Adipocyte (in vitro differentiated cells): Measurements from ENCODE around the gene KLHL29.

Experiments
- DNase-seq: peaks from one replicate; pipeline ENCODE4 v3.0.0-alpha.2; 2015; ENCODE audit warnings: low read depth
- H3K27me3 ChIP-seq: replicated peaks from 2 replicates; pipeline ENCODE4 v1.7.0; 2013; ENCODE audit warnings: mild to moderate bottlenecking, low read length, moderate library complexity; ENCODE audit not compliant: control insufficient read depth, insufficient read depth
- H3K36me3 ChIP-seq: 2 replicates; pipeline ENCODE4 v1.7.0; 2013; ENCODE audit warnings: low read length, mild to moderate bottlenecking, moderate library complexity; ENCODE audit not compliant: control insufficient read depth, insufficient read depth, severe bottlenecking
- H3K4me1 ChIP-seq: 2 replicates; pipeline ENCODE4 v1.7.0; 2013; ENCODE audit warnings: mild to moderate bottlenecking, low read length, moderate library complexity; ENCODE audit not compliant: control insufficient read depth, insufficient read depth
- H3K4me3 ChIP-seq: 2 replicates; pipeline ENCODE4 v1.7.0; 2013; ENCODE audit warnings: mild to moderate bottlenecking, low read length, moderate library complexity
- H3K9ac ChIP-seq: 2 replicates; pipeline ENCODE4 v1.7.0; 2013; ENCODE audit warnings: mild to moderate bottlenecking, low read length, moderate library complexity
- H3K9me3 ChIP-seq: 2 replicates; pipeline ENCODE4 v1.7.0; 2013; ENCODE audit warnings: mild to moderate bottlenecking, low read length, moderate library complexity; ENCODE audit not compliant: control insufficient read depth

KLHL29 gene

DNA sequence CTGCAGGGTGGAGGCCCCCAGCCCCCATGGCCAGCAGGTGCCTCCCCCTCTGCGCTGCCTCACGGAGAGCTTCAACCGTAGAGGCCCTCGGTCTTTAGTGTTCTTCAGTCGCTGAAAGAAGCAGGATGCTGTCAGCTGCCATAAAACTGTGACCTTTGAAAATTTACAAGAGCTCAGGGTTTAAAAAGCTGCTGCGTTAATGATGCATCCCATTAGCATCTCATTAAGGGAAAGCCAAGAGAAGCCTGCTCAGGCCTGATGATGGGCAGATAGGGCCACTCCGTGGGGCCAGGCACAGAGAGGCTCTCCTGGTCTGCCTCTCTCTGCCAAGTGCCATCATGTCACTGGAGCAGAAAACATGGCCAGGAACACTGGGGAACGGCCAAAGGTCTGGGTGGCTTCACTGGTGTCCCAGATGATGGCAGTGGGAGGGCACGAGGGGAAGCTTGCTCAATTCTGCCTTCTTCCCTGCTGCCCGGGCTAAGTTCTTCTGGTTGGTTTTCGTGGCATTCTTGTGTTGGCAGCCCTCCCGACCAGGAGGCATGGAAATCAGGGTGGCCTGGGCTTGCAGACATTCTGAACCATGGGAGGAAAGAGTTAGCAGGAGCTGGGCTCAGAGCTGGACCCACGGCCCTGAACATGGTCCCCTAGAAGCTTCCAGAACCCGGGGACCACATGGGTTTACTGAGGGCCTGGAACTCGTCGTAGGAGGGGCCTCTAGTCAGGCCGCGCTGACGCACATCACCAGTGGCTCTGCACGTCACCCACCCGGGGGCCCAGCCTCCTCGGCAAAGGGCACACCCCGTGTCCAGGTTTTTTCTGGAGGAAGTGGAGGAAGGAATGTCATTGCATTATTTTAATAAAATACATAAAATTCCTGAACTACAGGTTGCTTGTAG, 250.7 kb downstream of the KLHL29 start:
- peaks cover 19% of the 10 kb centered on the region for H3K4me1 ChIP-seq
- H3K36me3 ChIP-seq = no peaks in the 10 kb centered on the region
- no peaks in the 10 kb centered on the region for H3K27me3 ChIP-seq
- no peak for DNase-seq
- no peak overlapping the region for H3K4me3 ChIP-seq
- H3K9me3 ChIP-seq = no peaks in the 10 kb centered on the region
- H3K9ac ChIP-seq = no peak overlapping the region

DNA sequence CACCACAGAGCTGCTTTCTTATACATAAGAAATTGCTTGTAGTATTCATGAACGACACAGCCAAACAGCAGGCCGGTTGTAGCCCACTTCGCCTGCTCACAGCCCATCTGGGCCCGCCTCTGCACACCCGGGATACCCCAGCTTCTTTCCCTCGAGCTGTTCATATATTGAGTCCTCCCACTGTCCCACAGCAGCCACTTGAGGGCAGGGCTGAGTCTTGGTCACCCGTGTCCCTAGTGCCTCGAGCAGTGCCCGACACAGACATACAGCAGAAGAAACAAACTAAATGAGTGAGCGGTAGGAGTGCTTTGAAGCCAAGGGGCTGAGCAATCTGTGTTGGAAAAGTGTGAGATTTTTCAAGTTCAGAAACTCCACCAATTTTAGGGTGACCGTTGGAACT, 251.4 kb downstream of the KLHL29 start:
- Histone ChIP-seq H3K4me1 (peaks cover 19% of the 10 kb centered on the region), H3K4me3 (no peak overlapping the region), H3K9me3 (no peaks in the 10 kb centered on the region), H3K9ac (peak overlapping the region; percentile 56), H3K36me3 (no peaks in the 10 kb centered on the region), H3K27me3 (no peaks in the 10 kb centered on the region)
- no peak for DNase-seq

DNA sequence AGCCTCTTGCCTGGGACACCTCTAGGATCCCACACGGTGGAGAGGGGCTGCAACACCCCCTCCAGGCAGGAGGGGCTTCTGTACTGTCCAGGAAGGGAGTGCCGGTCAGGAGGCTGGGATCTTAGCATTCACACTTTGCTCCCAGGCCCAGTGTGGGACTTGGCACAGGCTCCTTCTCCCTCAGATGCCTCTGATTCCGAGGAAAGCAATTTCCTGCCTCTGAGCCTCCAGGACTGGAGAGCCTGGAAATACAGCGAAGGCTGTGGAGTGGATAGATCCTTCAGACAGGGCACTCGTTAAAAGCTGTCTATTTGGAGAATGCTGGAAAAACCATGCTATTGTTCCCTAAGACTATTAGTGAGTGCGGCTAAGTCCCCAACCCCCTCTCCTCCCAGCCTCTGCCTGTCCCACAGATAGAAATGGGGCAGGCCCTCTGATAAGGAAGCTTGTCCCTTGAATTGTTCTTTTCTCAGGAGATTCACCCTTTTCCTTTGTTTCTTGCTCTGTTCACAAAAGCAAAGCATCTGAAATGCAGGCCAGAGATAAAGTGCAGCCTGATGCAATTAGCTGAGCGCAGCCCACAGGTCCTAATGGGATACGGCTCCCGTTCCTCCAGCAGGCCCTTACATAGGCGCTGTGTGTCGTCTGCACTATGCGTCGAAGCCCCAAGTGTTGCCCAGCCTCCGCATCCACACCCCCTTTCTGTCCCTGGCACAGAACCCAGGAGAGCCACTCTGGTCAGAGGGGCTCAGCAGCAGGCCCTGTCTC, 252.2 kb downstream of the KLHL29 start:
- H3K4me1 ChIP-seq = peaks cover 19% of the 10 kb centered on the region
- peak overlapping the region; percentile 57 for H3K9ac ChIP-seq
- H3K36me3 ChIP-seq = peaks cover 4% of the 10 kb centered on the region
- no peaks in the 10 kb centered on the region for H3K27me3 ChIP-seq
- H3K9me3 ChIP-seq = no peaks in the 10 kb centered on the region
- DNase-seq = peak; percentile 63
- peak overlapping the region; percentile 20 for H3K4me3 ChIP-seq

DNA sequence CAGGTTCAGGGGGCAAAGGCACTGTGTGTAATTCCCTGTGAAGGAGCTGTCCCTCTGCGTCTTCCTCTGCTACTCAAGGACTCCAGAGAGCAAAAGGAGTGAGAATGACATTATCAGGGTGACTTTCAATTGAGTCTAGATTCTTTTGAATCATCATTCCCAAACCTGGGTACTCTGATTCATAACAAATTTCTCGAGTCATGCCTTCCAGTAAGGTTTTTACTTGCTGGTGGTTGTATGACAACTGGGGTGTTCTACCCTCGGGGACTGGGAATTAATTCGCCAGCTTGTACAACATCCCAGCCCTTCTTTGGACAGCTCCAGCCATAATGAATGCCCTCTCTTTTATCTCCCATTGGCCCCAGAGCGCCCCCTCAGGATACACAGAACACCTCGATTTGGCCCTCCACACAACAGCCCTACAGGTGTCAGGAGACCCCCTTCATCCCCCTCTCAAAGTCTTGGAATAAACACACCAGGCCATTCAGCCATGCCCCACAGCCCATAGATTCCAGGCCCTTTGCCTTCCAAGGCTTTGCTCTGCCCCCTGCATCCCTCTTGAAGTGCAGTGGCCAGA, 254.5 kb downstream of the KLHL29 start:
- Histone ChIP-seq H3K27me3 (no peaks in the 10 kb centered on the region), H3K9ac (no peak overlapping the region), H3K4me1 (peaks cover 19% of the 10 kb centered on the region), H3K36me3 (peaks cover 25% of the 10 kb centered on the region), H3K4me3 (no peak overlapping the region), H3K9me3 (peaks cover 3% of the 10 kb centered on the region)
- DNase-seq = no peak

DNA sequence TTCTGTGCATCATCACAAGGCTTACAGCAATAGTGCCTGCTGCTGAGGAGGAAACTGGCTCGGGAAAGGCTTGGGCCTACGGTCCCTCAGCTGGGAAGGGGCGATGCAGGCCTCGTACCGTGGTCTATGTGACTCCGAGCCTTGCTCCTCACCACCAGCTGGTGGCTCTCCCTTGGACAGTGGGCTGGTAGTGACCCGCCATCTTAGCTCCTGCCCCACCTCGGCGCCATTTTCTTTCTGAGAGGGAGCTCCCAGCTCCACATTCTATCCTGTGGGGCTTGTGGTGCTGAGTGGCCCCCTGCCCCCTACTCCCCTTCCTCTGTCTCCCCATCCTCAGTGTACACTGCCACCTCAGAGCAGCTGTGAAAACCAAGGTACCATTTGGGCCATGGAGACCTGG, 255.7 kb downstream of the KLHL29 start:
- no peak for DNase-seq
- Histone ChIP-seq H3K9me3 (peaks cover 3% of the 10 kb centered on the region), H3K9ac (no peak overlapping the region), H3K4me1 (peaks cover 19% of the 10 kb centered on the region), H3K27me3 (no peaks in the 10 kb centered on the region), H3K36me3 (peaks cover 34% of the 10 kb centered on the region), H3K4me3 (no peak overlapping the region)

DNA sequence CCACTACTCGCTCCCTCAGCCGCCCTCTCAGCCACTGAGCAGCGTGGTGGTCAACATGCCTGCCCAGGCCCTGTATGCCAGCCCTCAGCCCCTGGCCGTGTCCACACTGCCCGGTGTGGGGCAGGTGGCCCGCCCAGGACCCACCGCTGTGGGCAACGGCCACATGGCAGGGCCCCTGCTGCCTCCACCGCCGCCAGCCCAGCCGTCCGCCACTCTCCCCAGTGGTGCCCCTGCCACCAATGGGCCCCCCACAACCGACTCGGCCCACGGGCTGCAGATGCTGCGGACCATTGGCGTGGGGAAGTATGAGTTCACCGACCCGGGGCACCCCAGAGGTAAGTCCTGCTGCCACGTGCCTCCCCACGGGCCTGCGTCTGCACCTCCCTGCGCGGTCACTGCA, 257.5 kb downstream of the KLHL29 start:
- no peak overlapping the region for H3K4me3 ChIP-seq
- H3K9me3 ChIP-seq = peaks cover 3% of the 10 kb centered on the region
- DNase-seq = no peak
- no peak overlapping the region for H3K9ac ChIP-seq
- H3K36me3 ChIP-seq = peaks cover 48% of the 10 kb centered on the region
- H3K27me3 ChIP-seq = no peaks in the 10 kb centered on the region
- H3K4me1 ChIP-seq = peaks cover 5% of the 10 kb centered on the region

DNA sequence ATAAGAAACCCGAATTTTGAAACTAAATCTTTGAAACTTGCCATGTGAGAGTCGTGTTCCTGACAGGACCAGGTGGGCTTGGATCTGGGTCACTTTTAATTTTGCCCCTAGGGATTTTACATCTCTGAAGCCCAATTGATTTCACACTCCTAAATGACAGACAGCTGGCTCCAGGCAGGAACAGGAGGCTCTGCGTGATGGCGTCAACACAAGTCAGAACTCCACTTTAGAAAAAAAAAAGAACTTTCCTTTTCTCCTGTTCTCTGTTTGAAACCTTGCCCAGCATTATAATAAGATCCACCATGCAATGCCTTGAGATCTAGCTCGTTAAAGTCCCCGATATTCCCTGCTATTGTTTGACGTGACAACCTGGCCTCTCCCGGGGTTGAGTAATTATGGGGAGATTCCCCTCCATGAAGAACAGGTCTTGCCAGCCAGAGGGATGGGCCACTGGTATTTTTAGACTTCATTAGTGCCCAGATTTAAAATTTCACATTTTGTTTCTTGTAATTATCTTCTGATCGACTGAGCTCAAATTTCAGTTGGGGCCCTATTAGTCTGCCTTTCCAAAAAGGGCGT, 260.3 kb downstream of the KLHL29 start:
- Histone ChIP-seq H3K27me3 (no peaks in the 10 kb centered on the region), H3K4me1 (peaks cover 3% of the 10 kb centered on the region), H3K4me3 (no peak overlapping the region), H3K36me3 (peaks cover 58% of the 10 kb centered on the region), H3K9ac (no peak overlapping the region), H3K9me3 (peaks cover 3% of the 10 kb centered on the region)
- no peak for DNase-seq

DNA sequence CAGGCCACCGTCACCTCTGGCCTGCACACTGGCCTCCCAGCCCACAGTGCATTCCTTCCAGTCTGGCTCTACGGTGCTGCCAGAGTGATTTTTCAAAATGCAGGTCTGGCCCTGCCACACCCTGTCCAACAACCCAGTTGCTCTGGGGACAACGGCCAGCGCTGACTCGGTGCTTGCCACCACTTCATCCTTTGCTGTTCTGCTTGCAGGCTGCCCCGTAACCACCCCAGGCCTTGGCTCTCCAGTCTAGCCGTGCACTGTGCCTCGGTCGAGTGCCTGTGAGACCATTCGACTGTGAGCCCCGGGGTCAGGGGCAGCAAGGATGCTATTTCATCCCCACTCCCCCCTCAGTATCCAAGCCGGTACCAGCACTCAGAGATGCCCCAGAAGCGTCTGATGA, 262.6 kb downstream of the KLHL29 start:
- H3K4me1 ChIP-seq = peaks cover 7% of the 10 kb centered on the region
- H3K27me3 ChIP-seq = no peaks in the 10 kb centered on the region
- DNase-seq = no peak
- peaks cover 3% of the 10 kb centered on the region for H3K9me3 ChIP-seq
- H3K9ac ChIP-seq = no peak overlapping the region
- no peak overlapping the region for H3K4me3 ChIP-seq
- H3K36me3 ChIP-seq = peaks cover 50% of the 10 kb centered on the region

DNA sequence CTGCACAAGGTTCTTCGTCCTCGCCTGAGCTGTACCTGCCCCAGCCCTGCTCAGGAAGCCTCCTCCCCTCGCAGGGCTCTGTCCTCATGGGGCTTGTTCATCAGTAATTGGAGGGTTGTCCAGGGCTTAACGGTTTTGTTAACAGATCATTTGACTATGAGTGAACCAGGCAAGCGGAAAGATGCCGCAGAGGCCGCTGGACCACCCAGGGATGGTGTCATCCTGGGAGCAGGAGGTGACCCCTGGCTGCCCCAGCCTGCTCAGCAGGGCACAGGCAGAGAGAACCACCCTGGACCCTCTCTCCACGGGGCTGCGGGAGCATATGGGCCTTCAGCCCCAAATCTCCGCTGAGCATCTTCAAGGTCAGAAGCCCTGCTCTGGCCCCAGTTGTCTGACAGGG, 264.3 kb downstream of the KLHL29 start:
- no peak overlapping the region for H3K4me3 ChIP-seq
- H3K9me3 ChIP-seq = no peaks in the 10 kb centered on the region
- no peak overlapping the region for H3K9ac ChIP-seq
- DNase-seq = no peak
- peaks cover 35% of the 10 kb centered on the region for H3K36me3 ChIP-seq
- H3K27me3 ChIP-seq = no peaks in the 10 kb centered on the region
- peaks cover 7% of the 10 kb centered on the region for H3K4me1 ChIP-seq

DNA sequence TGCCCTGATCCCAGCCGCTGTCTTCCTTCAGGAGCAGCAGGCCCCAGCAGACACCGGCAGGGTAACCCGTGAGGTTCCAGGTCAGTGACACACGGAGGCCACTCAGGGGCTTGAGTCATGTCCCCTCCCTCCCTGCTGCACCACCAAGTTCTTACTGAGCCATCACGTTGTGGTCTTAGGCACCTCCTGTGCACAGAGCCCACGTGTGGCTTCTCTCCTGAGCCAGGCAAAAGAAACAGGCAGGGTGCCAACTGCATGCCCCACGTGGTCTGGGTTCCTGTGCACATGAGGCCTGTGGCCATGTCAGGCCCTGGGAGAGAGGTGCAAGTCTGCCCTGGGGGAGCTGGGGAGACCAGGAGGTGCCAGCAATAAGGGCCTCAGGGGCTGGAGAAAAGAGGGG, 264.8 kb downstream of the KLHL29 start:
- H3K4me3 ChIP-seq = no peak overlapping the region

More for the DNA sequence above, 264.8 kb downstream of the KLHL29 start:
- H3K36me3 ChIP-seq = peaks cover 30% of the 10 kb centered on the region
- H3K4me1 ChIP-seq = peaks cover 7% of the 10 kb centered on the region
- no peak for DNase-seq
- H3K9ac ChIP-seq = no peak overlapping the region
- no peaks in the 10 kb centered on the region for H3K27me3 ChIP-seq
- no peaks in the 10 kb centered on the region for H3K9me3 ChIP-seq
